C4-2B (cell line): ENCODE data around the gene ELN.
"Not testable (repeated sequence)": the region's sequence is repeated elsewhere in the genome, so short reads cannot be mapped to it uniquely, and the experiment has no call there.

Experiments
- H3K27ac ChIP-seq: fragments of 450-650 bp; 2 replicates; pipeline ENCODE4 v1.5.1; 2017
- ZFX ChIP-seq: fragments of 450-650 bp; IDR thresholded peaks from 2 replicates; pipeline ENCODE4 v1.6.1; 2017
- TF ChIP-seq, protein P1 (sequence below): fragments of 450-650 bp; conservative IDR thresholded peaks from 2 replicates; pipeline ENCODE4 v1.5.1; 2017; ENCODE audit warnings: mild to moderate bottlenecking

Gene ELN

DNA sequence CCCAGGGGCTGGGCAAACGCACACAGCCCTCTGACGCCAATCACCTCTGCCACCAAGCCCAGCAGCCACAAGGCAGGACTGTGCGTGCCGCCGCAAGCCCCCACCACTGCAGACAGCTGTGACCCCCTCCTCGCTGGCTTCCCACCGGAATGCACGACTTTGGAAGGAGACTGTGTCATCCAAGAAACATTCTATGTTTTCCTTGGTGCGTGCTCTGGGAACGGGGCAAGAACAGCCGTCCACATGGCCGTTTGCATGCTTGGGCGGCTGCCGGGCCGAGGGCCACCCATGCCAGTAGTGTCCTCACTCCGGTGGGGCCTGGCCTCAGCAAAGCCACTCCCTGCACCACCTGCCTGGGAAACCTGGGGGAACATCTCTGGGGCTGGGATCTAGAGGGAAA is 17.6 kb upstream of the ELN start:
- no peak for TF ChIP-seq ZFX
- TF ChIP-seq, protein P1, sequence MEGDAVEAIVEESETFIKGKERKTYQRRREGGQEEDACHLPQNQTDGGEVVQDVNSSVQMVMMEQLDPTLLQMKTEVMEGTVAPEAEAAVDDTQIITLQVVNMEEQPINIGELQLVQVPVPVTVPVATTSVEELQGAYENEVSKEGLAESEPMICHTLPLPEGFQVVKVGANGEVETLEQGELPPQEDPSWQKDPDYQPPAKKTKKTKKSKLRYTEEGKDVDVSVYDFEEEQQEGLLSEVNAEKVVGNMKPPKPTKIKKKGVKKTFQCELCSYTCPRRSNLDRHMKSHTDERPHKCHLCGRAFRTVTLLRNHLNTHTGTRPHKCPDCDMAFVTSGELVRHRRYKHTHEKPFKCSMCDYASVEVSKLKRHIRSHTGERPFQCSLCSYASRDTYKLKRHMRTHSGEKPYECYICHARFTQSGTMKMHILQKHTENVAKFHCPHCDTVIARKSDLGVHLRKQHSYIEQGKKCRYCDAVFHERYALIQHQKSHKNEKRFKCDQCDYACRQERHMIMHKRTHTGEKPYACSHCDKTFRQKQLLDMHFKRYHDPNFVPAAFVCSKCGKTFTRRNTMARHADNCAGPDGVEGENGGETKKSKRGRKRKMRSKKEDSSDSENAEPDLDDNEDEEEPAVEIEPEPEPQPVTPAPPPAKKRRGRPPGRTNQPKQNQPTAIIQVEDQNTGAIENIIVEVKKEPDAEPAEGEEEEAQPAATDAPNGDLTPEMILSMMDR: no peak
- no peak overlapping the region for H3K27ac ChIP-seq

DNA sequence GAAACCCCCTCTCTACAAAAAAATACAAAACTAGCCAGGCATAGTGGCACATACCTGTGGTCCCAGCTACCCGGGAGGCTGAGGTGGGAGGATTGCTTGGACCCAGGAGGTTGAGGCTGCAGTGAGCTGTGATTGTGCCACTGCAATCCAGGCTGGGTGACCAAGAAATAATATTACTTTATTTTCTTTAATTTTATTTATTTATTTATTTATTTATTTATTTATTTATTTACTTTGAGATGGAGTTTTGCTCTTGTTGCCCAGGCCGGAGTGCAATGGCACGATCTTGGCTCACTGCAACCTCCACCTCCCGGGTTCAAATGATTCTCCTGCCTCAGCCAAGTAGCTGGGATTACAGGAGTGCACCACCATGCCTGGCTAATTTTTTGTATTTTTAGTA is 16.6 kb upstream of the ELN start:
- not testable (repeated sequence) for H3K27ac ChIP-seq

DNA sequence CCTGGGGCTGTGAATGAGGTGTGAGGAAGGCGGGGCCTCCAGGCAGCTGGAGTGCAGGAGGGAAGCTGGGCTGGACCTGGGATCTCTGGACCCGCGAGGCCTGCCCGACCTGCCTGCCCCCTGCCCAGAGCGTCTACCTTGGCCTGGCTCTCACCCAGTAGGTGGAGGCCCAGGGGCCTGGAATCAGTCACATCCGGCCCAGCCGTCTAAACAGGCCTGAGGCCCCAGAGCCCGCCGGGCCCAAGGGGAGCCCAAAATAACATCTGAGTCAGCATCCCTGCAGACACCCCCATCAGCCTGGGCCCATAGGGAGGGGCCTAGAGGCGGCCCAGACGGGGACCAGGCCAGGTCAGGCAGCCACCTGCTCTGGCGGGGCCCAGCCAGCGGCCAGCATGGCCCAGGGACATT is 15.1 kb upstream of the ELN start:
- no peak overlapping the region for H3K27ac ChIP-seq

DNA sequence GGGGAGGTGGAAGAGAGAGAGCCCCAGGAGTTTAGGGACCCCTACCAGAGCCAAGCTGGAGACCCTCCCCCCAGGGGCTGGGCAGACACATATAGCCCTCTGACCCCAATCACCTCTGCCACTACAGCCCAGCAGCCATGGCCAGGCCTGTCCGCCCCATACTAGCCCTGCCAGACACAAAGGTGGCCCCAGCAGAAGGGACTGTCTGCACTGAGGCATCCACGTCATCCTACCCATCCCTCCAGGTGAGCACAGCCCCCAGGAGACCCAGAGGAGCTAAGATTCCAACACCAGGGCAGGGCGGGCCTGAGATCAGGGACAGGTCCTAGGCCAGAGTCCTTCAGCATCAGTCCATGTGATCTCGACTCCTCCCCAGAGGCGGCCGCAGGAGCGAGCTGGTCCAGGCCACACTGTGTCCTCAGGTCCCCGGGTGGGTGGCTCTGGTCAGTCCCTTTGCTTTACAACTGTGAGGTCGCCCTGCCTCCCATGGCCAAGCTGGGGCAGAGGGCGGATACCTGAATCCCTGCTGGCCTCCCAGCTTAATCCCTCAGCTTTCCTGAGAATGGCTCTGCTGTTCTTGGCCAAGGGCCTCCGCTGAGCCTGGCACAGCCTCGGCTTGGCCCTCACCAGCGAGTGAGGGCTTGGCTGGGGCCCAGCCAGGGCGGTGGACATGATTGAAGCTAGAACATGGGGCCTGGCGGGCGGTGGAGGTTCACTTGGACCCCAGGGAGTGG is 14.3 kb upstream of the ELN start:
- no peak overlapping the region for H3K27ac ChIP-seq
- TF ChIP-seq ZFX: no peak
- TF ChIP-seq, protein P1: no peak

More for the DNA sequence above, 15.1 kb upstream of the ELN start:
- TF ChIP-seq, protein P1: no peak
- TF ChIP-seq ZFX: no peak

DNA sequence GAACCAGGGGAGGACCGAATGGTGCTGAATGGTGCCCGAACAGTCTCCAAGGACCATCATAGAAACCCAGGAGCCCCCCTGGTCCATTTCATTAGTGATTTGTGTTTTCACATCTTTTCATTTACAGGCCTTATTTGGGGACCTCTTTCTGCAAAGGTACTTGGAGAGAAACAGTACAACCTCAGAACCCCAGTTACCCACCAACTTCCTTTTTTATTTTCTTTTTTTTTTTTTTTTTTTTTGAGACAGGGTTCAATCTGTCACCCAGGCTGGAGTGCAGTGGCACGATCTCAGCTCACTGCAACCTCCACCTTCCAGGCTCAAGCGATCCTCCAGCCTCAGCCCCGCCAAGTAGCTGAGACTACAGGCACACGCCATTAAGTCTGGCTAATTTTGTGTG is 13.0 kb upstream of the ELN start:
- no peak overlapping the region for H3K27ac ChIP-seq
- TF ChIP-seq, protein P1: no peak
- TF ChIP-seq ZFX: no peak

DNA sequence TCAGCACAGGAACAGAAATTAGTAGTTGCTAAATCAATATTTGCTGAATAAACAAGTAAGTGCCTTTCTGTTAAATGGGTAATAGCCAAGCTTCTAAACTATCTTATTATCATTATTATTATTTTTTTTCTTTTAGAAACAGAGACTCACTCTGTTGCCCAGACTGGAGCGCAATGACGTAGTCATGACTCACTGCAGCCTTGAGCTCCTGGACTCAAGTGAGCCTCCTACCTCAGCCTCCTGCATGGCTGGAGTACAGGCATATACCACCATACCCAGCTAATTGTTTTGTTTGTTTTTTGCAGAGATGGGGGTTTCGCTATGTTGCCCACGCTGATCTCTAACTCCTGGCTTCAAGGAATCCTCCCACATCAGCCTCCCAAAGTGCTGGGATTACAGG is 12.3 kb upstream of the ELN start:
- no peak overlapping the region for H3K27ac ChIP-seq
- TF ChIP-seq, protein P1: no peak
- TF ChIP-seq ZFX: no peak

DNA sequence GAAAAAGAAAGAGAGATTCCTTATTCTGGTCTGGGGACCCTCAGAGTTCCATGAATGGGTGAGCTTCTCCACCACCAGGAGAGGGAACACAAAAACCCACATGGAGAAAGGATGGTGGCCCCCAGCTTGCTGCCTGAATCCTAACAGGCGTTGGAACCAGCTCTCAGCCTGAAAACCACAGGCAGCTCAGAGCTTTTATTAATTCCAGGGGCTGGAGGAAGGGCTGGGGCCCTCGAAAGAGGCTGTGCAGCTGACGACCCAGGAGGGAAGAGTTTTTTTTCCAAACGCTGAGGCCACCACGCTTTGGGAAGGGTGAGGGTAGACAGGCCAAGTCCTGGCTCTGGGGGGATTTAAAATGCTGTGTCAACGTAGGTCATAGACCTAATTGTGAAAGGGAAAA is 10.8 kb upstream of the ELN start:
- H3K27ac ChIP-seq: no peak overlapping the region
- no peak for TF ChIP-seq ZFX
- TF ChIP-seq, protein P1: no peak
